ENCODE results near the gene EEA1. TPM values are rescaled to one million over a fixed set of nuclear protein-coding genes. Genes with fewer than 3 reads are reported as not detected.

EEA1 gene
- total and polyA plus RNA-seq, 4 experiments from 2014 or later: 2.8 to 16.4 (median 16.1) TPM

DNA sequence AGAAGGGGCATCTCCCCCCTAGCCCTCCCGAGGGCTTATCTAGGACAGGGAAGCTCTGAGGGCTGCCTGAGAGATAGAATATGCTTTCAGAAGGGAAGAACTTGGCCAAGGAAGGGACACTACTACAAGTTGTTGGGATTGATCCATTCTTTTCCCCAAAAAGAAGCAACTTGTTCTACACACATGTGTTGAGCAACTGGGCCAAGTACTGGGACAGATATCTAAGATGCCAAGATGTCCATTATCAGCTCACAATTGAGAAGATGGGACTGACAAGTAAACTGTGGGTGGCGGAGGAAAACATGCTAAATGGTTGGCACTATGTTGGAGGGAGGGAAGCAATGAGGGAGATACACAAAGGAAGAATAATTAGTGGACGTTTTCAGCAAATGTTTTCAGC lies 195.4 kb downstream of the EEA1 start:
- no peaks in the 10 kb centered on the region for H3K4me1 ChIP-seq (ENCODE audit: insufficient read depth, low read length)
- H3K9me3 ChIP-seq (ENCODE audit: control insufficient read depth in 1 of 2, low read length in 2 of 2): no peaks in the 10 kb centered on the region
- no peaks in the 10 kb centered on the region for H3K4me1 Mint-ChIP-seq
- H3K9me3 Mint-ChIP-seq: no peaks in the 10 kb centered on the region
- H3K36me3 ChIP-seq (ENCODE audit: insufficient read depth, low read length): no peaks in the 10 kb centered on the region
- ChIA-PET CTCF (ENCODE audit: partially characterized antibody) (no interaction called here), POLR2A (ENCODE audit: partially characterized antibody) (interaction anchor here (0.6 kb wide), 1 partner anchor 101 kb away, joined by 4 read pairs; no protein-coding TSS in a partner anchor)
- H3K27ac Mint-ChIP-seq: no peak overlapping the region
- H3K4me3 Mint-ChIP-seq: no peak overlapping the region
- no peak overlapping the region for H3K4me3 ChIP-seq (ENCODE audit: low read length in 2 of 2)
- peaks cover 10 to 22% of the 10 kb centered on the region in 2 donors for H3K27me3 Mint-ChIP-seq
- H3K36me3 Mint-ChIP-seq: no peaks in the 10 kb centered on the region
- no peaks in the 10 kb centered on the region for H3K27me3 ChIP-seq (ENCODE audit: insufficient read depth, low read length)
- no peak for DNase-seq
- H3K27ac ChIP-seq (ENCODE audit: low read depth, low read length): no peak overlapping the region
- intact Hi-C loops (cut with micrococcal nuclease): no loop called here

DNA sequence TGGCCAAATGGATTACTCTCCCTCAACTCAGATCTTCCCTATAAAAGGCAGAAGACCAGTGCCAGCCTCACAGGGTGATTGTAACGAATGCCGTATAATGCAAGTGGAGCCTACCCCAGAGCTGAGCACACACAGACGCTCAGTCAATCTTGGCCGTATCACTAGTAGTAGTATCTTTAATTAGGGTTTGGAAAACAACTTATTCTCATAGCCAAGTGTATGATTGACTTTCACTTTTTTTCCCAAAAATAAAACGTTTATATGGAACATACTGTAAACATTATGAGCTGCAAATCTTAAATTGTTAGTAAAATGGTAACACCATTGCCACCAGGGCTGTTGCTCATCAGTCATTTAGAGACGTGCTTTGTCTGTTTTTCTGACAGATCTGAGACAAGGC lies 195.9 kb downstream of the EEA1 start:
- Mint-ChIP-seq H3K4me3 (no peak overlapping the region), H3K36me3 (no peaks in the 10 kb centered on the region)

DNA sequence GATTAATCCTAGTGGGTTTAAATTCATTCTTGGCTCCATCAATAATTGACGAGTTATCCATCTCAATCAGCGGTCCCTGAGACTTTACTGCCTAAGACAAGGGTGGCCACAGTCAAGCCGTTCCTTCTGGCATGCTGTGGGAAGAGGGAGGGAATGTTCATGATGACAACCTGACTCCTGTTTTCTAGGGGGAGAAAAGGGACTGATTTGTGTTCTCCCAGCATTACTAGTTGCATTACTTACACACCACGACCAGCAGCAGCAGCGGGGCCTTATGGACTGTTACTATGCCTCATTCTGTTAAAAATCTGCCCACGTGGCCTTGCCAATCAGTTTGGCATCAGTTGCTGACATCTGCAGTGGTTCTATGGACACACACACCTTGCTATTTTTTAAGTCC lies 196.4 kb downstream of the EEA1 start:
- peaks cover 9 to 20% of the 10 kb centered on the region in 2 donors for H3K27me3 Mint-ChIP-seq
- CTCF ChIA-PET (ENCODE audit: partially characterized antibody): no interaction called here
- H3K36me3 Mint-ChIP-seq: no peaks in the 10 kb centered on the region
- Histone ChIP-seq H3K36me3 (ENCODE audit: insufficient read depth, low read length) (no peaks in the 10 kb centered on the region), H3K4me1 (ENCODE audit: insufficient read depth, low read length) (no peaks in the 10 kb centered on the region), H3K27me3 (ENCODE audit: insufficient read depth, low read length) (no peaks in the 10 kb centered on the region), H3K9me3 (ENCODE audit: control insufficient read depth in 1 of 2, low read length in 2 of 2) (no peaks in the 10 kb centered on the region), H3K27ac (ENCODE audit: low read depth, low read length) (no peak overlapping the region), H3K4me3 (ENCODE audit: low read length in 2 of 2) (no peak overlapping the region)
- DNase-seq: no peak
- no peaks in the 10 kb centered on the region for H3K4me1 Mint-ChIP-seq
- POLR2A ChIA-PET (ENCODE audit: partially characterized antibody): no interaction called here
- no peak overlapping the region for H3K4me3 Mint-ChIP-seq
- H3K9me3 Mint-ChIP-seq: no peaks in the 10 kb centered on the region
- H3K27ac Mint-ChIP-seq: no peak overlapping the region
- intact Hi-C loops (cut with micrococcal nuclease): no loop called here

More for the DNA sequence above, 195.9 kb downstream of the EEA1 start:
- no peak for DNase-seq
- intact Hi-C loops (cut with micrococcal nuclease): no loop called here
- no peak overlapping the region for H3K27ac Mint-ChIP-seq
- ChIA-PET CTCF (ENCODE audit: partially characterized antibody) (no interaction called here), POLR2A (ENCODE audit: partially characterized antibody) (no interaction called here)
- no peaks in the 10 kb centered on the region for H3K4me1 Mint-ChIP-seq
- no peaks in the 10 kb centered on the region for H3K36me3 ChIP-seq (ENCODE audit: insufficient read depth, low read length)
- H3K27ac ChIP-seq (ENCODE audit: low read depth, low read length): no peak overlapping the region
- no peak overlapping the region for H3K4me3 ChIP-seq (ENCODE audit: low read length in 2 of 2)
- no peaks in the 10 kb centered on the region for H3K4me1 ChIP-seq (ENCODE audit: insufficient read depth, low read length)
- no peaks in the 10 kb centered on the region for H3K9me3 Mint-ChIP-seq
- peaks cover 10 to 21% of the 10 kb centered on the region in 2 donors for H3K27me3 Mint-ChIP-seq
- H3K9me3 ChIP-seq (ENCODE audit: control insufficient read depth in 1 of 2, low read length in 2 of 2): no peaks in the 10 kb centered on the region
- H3K27me3 ChIP-seq (ENCODE audit: insufficient read depth, low read length): no peaks in the 10 kb centered on the region

DNA sequence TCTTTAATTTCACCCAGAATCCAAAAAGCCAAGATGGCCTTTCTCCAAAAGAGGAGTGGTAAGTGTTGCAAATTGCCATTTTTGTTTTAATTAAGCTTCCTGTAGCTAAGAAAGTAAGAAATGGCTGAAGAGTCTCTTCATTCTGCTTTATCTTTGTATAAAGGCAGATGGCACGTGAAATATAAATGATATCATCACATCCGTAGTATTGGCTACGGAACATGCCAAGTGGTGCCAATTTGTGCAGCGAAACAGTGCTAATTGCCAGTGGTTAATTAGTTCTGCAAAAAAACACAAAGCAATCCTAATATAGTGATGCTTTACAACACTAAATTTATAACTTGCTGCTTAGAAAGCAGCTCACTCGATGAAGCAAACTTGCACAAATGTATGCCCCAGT lies 196.9 kb downstream of the EEA1 start:
- H3K4me1 ChIP-seq (ENCODE audit: insufficient read depth, low read length): no peaks in the 10 kb centered on the region
- H3K27ac ChIP-seq (ENCODE audit: low read depth, low read length): no peak overlapping the region
- no peaks in the 10 kb centered on the region for H3K36me3 Mint-ChIP-seq
- intact Hi-C loops (cut with micrococcal nuclease): no loop called here
- ChIA-PET POLR2A (ENCODE audit: partially characterized antibody) (no interaction called here), CTCF (ENCODE audit: partially characterized antibody) (no interaction called here)
- H3K4me3 Mint-ChIP-seq: no peak overlapping the region
- no peaks in the 10 kb centered on the region for H3K4me1 Mint-ChIP-seq
- no peak overlapping the region for H3K4me3 ChIP-seq (ENCODE audit: low read length in 2 of 2)
- no peaks in the 10 kb centered on the region for H3K9me3 Mint-ChIP-seq
- DNase-seq: no peak
- no peaks in the 10 kb centered on the region for H3K36me3 ChIP-seq (ENCODE audit: insufficient read depth, low read length)
- no peaks in the 10 kb centered on the region for H3K9me3 ChIP-seq (ENCODE audit: control insufficient read depth in 1 of 2, low read length in 2 of 2)
- H3K27me3 Mint-ChIP-seq: peaks cover 9 to 20% of the 10 kb centered on the region in 2 donors
- H3K27ac Mint-ChIP-seq: no peak overlapping the region
- H3K27me3 ChIP-seq (ENCODE audit: insufficient read depth, low read length): no peaks in the 10 kb centered on the region

DNA sequence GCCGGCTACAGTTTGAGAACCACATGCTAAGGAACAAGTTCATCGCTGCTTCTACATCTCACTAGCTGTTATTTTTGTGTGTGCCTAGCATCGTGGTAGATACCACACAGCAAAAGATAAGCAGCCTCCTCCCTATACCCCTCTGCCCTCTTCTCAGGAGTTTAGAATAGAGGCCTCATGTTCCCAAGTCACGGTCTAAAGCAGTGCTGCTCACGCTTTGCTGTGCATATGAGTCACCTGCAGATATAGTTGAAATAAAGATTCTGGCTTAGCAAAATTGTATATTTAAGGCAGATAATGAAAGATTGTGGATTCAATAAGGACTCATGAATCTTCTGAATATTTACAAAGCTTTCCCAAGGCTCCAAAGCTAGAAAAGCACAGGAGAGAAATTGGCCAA lies 198.3 kb downstream of the EEA1 start:
- DNase-seq: no peak
- Histone ChIP-seq H3K4me1 (ENCODE audit: insufficient read depth, low read length) (no peaks in the 10 kb centered on the region), H3K36me3 (ENCODE audit: insufficient read depth, low read length) (no peaks in the 10 kb centered on the region), H3K27me3 (ENCODE audit: insufficient read depth, low read length) (no peaks in the 10 kb centered on the region), H3K4me3 (ENCODE audit: low read length in 2 of 2) (no peak overlapping the region), H3K9me3 (ENCODE audit: control insufficient read depth in 1 of 2, low read length in 2 of 2) (no peaks in the 10 kb centered on the region), H3K27ac (ENCODE audit: low read depth, low read length) (no peak overlapping the region)
- Mint-ChIP-seq H3K4me1 (no peaks in the 10 kb centered on the region), H3K27ac (no peak overlapping the region), H3K9me3 (no peaks in the 10 kb centered on the region), H3K27me3 (peaks cover 9 to 16% of the 10 kb centered on the region in 2 donors), H3K4me3 (no peak overlapping the region), H3K36me3 (no peaks in the 10 kb centered on the region)
- ChIA-PET POLR2A (ENCODE audit: partially characterized antibody) (no interaction called here), CTCF (ENCODE audit: partially characterized antibody) (no interaction called here)
- intact Hi-C loops (cut with micrococcal nuclease): no loop called here

DNA sequence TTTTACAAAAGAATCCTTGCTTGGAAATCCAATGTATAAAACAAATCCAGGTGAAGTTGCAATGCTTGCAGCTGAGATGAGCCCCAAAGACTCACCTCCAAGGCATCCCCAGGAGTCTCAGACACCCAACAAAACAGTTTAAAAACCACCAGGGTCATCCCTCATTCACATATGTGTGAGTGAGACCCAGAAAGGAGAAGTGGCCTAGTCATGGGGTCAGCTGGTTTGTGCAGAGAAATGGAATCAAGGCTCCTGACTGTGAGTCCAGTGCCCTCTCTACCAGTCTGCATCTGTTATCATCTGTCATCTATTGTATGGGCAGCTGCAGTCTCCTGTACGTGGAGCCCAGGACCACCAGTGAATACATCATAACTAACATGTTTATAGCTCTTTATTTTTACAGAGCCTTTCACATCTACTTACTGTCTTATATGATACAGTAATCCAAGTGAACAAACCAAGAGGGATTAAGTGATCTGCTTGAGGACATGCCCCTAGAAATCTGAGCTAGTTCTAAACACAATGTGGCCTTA lies 199.3 kb downstream of the EEA1 start:
- Histone ChIP-seq H3K4me3 (ENCODE audit: low read length in 2 of 2) (no peak overlapping the region), H3K27me3 (ENCODE audit: insufficient read depth, low read length) (no peaks in the 10 kb centered on the region), H3K27ac (ENCODE audit: low read depth, low read length) (no peak overlapping the region), H3K36me3 (ENCODE audit: insufficient read depth, low read length) (no peaks in the 10 kb centered on the region), H3K4me1 (ENCODE audit: insufficient read depth, low read length) (no peaks in the 10 kb centered on the region), H3K9me3 (ENCODE audit: control insufficient read depth in 1 of 2, low read length in 2 of 2) (no peaks in the 10 kb centered on the region)
- peaks cover 0 to 6% (median 3%) of the 10 kb centered on the region in 8 donors for H3K9me3 Mint-ChIP-seq
- H3K36me3 Mint-ChIP-seq: no peaks in the 10 kb centered on the region
- CTCF ChIA-PET (ENCODE audit: partially characterized antibody): no interaction called here
- no peak for DNase-seq
- H3K27ac Mint-ChIP-seq: no peak overlapping the region
- H3K4me1 Mint-ChIP-seq: no peaks in the 10 kb centered on the region
- POLR2A ChIA-PET (ENCODE audit: partially characterized antibody): no interaction called here
- intact Hi-C loops (cut with micrococcal nuclease): no loop called here
- no peak overlapping the region for H3K4me3 Mint-ChIP-seq
- H3K27me3 Mint-ChIP-seq: peaks cover 9 to 16% of the 10 kb centered on the region in 2 donors

DNA sequence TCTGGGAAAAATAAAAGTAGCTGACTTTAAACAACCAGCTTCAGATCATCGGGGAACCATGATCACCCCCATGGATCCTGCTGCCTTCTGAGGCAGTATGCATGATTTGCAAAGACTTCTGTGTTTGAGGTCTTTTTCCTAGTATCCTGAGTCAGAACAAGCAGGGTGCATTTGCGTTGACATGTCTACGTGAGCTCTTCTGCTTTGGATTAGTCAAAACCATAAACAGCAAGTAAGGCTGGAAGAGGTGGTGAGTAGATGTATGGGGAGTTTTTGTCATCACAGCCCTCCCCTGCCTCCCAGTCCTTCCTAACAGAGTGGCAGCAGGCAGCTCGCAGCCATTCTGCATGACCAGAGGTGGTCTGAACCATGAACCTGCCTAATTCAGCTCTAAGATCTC lies 202.2 kb downstream of the EEA1 start:
- peaks cover 0 to 12% (median 8%) of the 10 kb centered on the region in 8 donors for H3K9me3 Mint-ChIP-seq
- no peak for DNase-seq
- Histone ChIP-seq H3K36me3 (ENCODE audit: insufficient read depth, low read length) (no peaks in the 10 kb centered on the region), H3K27ac (ENCODE audit: low read depth, low read length) (no peak overlapping the region), H3K4me1 (ENCODE audit: insufficient read depth, low read length) (no peaks in the 10 kb centered on the region), H3K4me3 (ENCODE audit: low read length in 2 of 2) (no peak overlapping the region), H3K9me3 (ENCODE audit: control insufficient read depth in 1 of 2, low read length in 2 of 2) (no peaks in the 10 kb centered on the region), H3K27me3 (ENCODE audit: insufficient read depth, low read length) (no peaks in the 10 kb centered on the region)
- CTCF ChIA-PET (ENCODE audit: partially characterized antibody): no interaction called here
- intact Hi-C loops (cut with micrococcal nuclease): no loop called here
- H3K27me3 Mint-ChIP-seq: peaks cover 8 to 9% of the 10 kb centered on the region in 2 donors
- POLR2A ChIA-PET (ENCODE audit: partially characterized antibody): no interaction called here
- no peaks in the 10 kb centered on the region for H3K4me1 Mint-ChIP-seq
- no peak overlapping the region for H3K4me3 Mint-ChIP-seq
- no peak overlapping the region for H3K27ac Mint-ChIP-seq
- H3K36me3 Mint-ChIP-seq: no peaks in the 10 kb centered on the region

DNA sequence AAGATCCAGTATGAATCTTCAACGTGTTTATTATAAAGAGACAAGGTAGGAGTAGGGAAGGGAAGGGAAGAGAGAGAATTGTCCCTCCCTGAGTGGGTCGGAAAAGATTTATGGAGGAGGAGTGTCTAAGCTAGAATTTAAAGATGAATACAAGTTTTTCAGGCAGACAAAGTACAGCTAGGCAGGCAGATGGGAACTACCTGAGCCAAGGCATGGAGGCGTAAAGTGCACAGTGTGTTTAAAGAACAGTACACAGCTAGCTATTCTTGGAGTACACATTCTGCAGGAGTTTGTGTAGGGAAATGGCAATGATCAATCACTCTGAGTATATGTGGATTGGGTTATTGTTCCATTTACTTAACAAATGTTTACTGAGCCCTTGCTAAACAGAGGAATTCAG lies 206.2 kb downstream of the EEA1 start:
- POLR2A ChIA-PET (ENCODE audit: partially characterized antibody): no interaction called here
- Histone ChIP-seq H3K4me3 (ENCODE audit: low read length in 2 of 2) (no peak overlapping the region), H3K4me1 (ENCODE audit: insufficient read depth, low read length) (no peaks in the 10 kb centered on the region), H3K9me3 (ENCODE audit: control insufficient read depth in 1 of 2, low read length in 2 of 2) (no peaks in the 10 kb centered on the region), H3K27ac (ENCODE audit: low read depth, low read length) (no peak overlapping the region), H3K36me3 (ENCODE audit: insufficient read depth, low read length) (no peaks in the 10 kb centered on the region), H3K27me3 (ENCODE audit: insufficient read depth, low read length) (no peaks in the 10 kb centered on the region)
- intact Hi-C loops (cut with micrococcal nuclease): no loop called here
- CTCF ChIA-PET (ENCODE audit: partially characterized antibody): no interaction called here
- Mint-ChIP-seq H3K27ac (no peak overlapping the region), H3K27me3 (peaks cover 0 to 4% of the 10 kb centered on the region in 2 donors), H3K4me3 (no peak overlapping the region), H3K36me3 (no peaks in the 10 kb centered on the region), H3K4me1 (no peaks in the 10 kb centered on the region), H3K9me3 (peaks cover 0 to 12% (median 8%) of the 10 kb centered on the region in 8 donors)
- DNase-seq: no peak

All from CD4-positive, alpha-beta memory T cell (primary cell).